Neutrophil (primary cell): Measurements from ENCODE around the gene ACTL10.

Source experiments
- H3K27ac ChIP-seq: fragments of 200-600 bp; sonication (generic); 2 replicates; pipeline ENCODE4 v1.5.1; 2016; ENCODE audit warnings: mild to moderate bottlenecking, moderate library complexity
- H3K27me3 ChIP-seq: fragments of 200-600 bp; sonication (generic); 2 replicates; pipeline ENCODE4 v1.6.0; 2016; ENCODE audit warnings: mild to moderate bottlenecking
- H3K36me3 ChIP-seq: fragments of 200-600 bp; sonication (generic); 2 replicates; pipeline ENCODE4 v1.5.1; 2017
- H3K4me1 ChIP-seq, 2 experiments: fragments of 200-600 bp in 1 of 2; sonication (generic) in 1 of 2; 1 replicate in 1 of 2; 2 replicates in 1 of 2; pipeline versions ENCODE4 v1.5.1 to v1.6.1; 2013 to 2016; ENCODE audit warnings: low read depth in 1 of 2, low read length in 1 of 2, mild to moderate bottlenecking in 1 of 2, moderate library complexity in 1 of 2; ENCODE audit not compliant: control insufficient read depth in 1 of 2, insufficient read depth in 1 of 2
- H3K4me3 ChIP-seq, 2 experiments: fragments of 200-600 bp in 1 of 2; sonication (generic) in 1 of 2; 1 replicate in 1 of 2; 2 replicates in 1 of 2; pipeline ENCODE4 v1.5.1; 2013 to 2016; ENCODE audit warnings: low read depth in 1 of 2, low read length in 1 of 2, mild to moderate bottlenecking in 1 of 2, moderate library complexity in 1 of 2
- H3K9me3 ChIP-seq: fragments of 200-600 bp; sonication (generic); 2 replicates; pipeline ENCODE4 v1.5.1; 2016
- CTCF ChIP-seq: fragments of 200-600 bp; sonication (generic); IDR thresholded peaks from 2 replicates; pipeline ENCODE4 v1.5.1; 2016; ENCODE audit warnings: antibody characterized with exemption

ACTL10 gene

GRCh38 chr20:33703498-33704137, 36.9 kb downstream of the ACTL10 start:
- Histone ChIP-seq H3K27me3 (no peaks in the 10 kb centered on the region), H3K9me3 (no peaks in the 10 kb centered on the region), H3K4me3 (no peak overlapping the region), H3K36me3 (peaks cover 30% of the 10 kb centered on the region), H3K4me1 (no peaks in the 10 kb centered on the region), H3K27ac (no peak overlapping the region)
- no peak for TF ChIP-seq CTCF

GRCh38 chr20:33704197-33704924, 37.6 kb downstream of the ACTL10 start:
- H3K27me3 ChIP-seq, result no peaks in the 10 kb centered on the region
- H3K9me3 ChIP-seq, result no peaks in the 10 kb centered on the region
- peaks cover 30% of the 10 kb centered on the region for H3K36me3 ChIP-seq
- H3K4me1 ChIP-seq, result no peaks in the 10 kb centered on the region
- TF ChIP-seq CTCF, result no peak
- H3K27ac ChIP-seq, result no peak overlapping the region
- no peak overlapping the region for H3K4me3 ChIP-seq

- Histone ChIP-seq H3K27me3 (no peaks in the 10 kb centered on the region), H3K4me1 (no peaks in the 10 kb centered on the region), H3K9me3 (no peaks in the 10 kb centered on the region), H3K27ac (no peak overlapping the region), H3K4me3 (no peak overlapping the region), H3K36me3 (peaks cover 48% of the 10 kb centered on the region)
- TF ChIP-seq CTCF, result no peak
Measured at GRCh38 chr20:33707668-33708067, 40.9 kb downstream of the ACTL10 start.

- Histone ChIP-seq H3K9me3 (no peaks in the 10 kb centered on the region), H3K4me3 (no peak overlapping the region), H3K27me3 (no peaks in the 10 kb centered on the region), H3K4me1 (no peaks in the 10 kb centered on the region), H3K36me3 (peaks cover 56% of the 10 kb centered on the region), H3K27ac (no peak overlapping the region)
- TF ChIP-seq CTCF, result no peak
Measured at GRCh38 chr20:33709398-33709797, 42.7 kb downstream of the ACTL10 start.

- no peak for TF ChIP-seq CTCF
- Histone ChIP-seq H3K9me3 (no peaks in the 10 kb centered on the region), H3K4me1 (no peaks in the 10 kb centered on the region), H3K27ac (no peak overlapping the region), H3K36me3 (peaks cover 59% of the 10 kb centered on the region), H3K27me3 (no peaks in the 10 kb centered on the region), H3K4me3 (no peak overlapping the region)
Measured at GRCh38 chr20:33709905-33710541, 43.3 kb downstream of the ACTL10 start.
